HG03196 (cell line): ENCODE results near the gene TMEM123.
A peak's percentile ranks its signal among the peaks of the same experiment; 100 is the strongest.

Experiments
- ATAC-seq: cut with Tn5 transposase; IDR thresholded peaks from one replicate; pipeline ENCODE4 v1.9.1; 2021; ENCODE audit not compliant: unreplicated experiment

The TMEM123 gene

GRCh38 chr11:102472127-102472526, 19.6 kb upstream of the TMEM123 start:
- ATAC-seq: no peak

- ATAC-seq: no peak
Measured at GRCh38 chr11:102471474-102471873, 18.9 kb upstream of the TMEM123 start.

- no peak for ATAC-seq
Measured at GRCh38 chr11:102470251-102470650, 17.7 kb upstream of the TMEM123 start.

GRCh38 chr11:102469196-102469821, 16.7 kb upstream of the TMEM123 start:
- ATAC-seq: no peak

- no peak for ATAC-seq
Measured at GRCh38 chr11:102468616-102469195, 16.1 kb upstream of the TMEM123 start.

GRCh38 chr11:102467853-102468580, 15.5 kb upstream of the TMEM123 start:
- no peak for ATAC-seq

- ATAC-seq: no peak
Measured at GRCh38 chr11:102467080-102467708, 14.6 kb upstream of the TMEM123 start.

GRCh38 chr11:102465696-102466095, 13.1 kb upstream of the TMEM123 start:
- ATAC-seq: no peak

- no peak for ATAC-seq
Measured at GRCh38 chr11:102464859-102465500, 12.4 kb upstream of the TMEM123 start.

- no peak for ATAC-seq
Measured at GRCh38 chr11:102464037-102464436, 11.5 kb upstream of the TMEM123 start.

GRCh38 chr11:102462610-102463009, 10.0 kb upstream of the TMEM123 start:
- ATAC-seq: no peak

- ATAC-seq: no peak
Measured at GRCh38 chr11:102459393-102459792, 6.8 kb upstream of the TMEM123 start.

GRCh38 chr11:102458548-102458947, 6.0 kb upstream of the TMEM123 start:
- no peak for ATAC-seq

- no peak for ATAC-seq
Measured at GRCh38 chr11:102457865-102458264, 5.3 kb upstream of the TMEM123 start.

GRCh38 chr11:102457056-102457677, 4.6 kb upstream of the TMEM123 start:
- ATAC-seq: no peak

- ATAC-seq: no peak
Measured at GRCh38 chr11:102456381-102456780, 3.8 kb upstream of the TMEM123 start.

GRCh38 chr11:102453921-102454320, 1.4 kb upstream of the TMEM123 start:
- ATAC-seq: no peak

- no peak for ATAC-seq
Measured at GRCh38 chr11:102453302-102453695, 734 bp upstream of the TMEM123 start.

GRCh38 chr11:102451681-102452460, 694 bp downstream of the TMEM123 start:
- ATAC-seq: peak; percentile 65

- ATAC-seq: no peak
Measured at GRCh38 chr11:102451041-102451680, 1.4 kb downstream of the TMEM123 start.
